ACC112 (cell line): ENCODE measurements around the gene CELSR1.

ENCODE experiments used
- H2AFZ ChIP-seq: fragments of 200-600 bp; sonication (generic); one replicate; pipeline ENCODE4 v1.6.0; 2017; ENCODE audit warnings: antibody characterized with exemption, low read length; ENCODE audit not compliant: unreplicated experiment
- H3K27ac ChIP-seq: fragments of 200-600 bp; sonication (generic); 2 replicates; pipeline ENCODE4 v1.5.1; 2014; ENCODE audit warnings: low read depth, mild to moderate bottlenecking, antibody characterized with exemption, low read length, moderate library complexity
- H3K27me3 ChIP-seq: fragments of 200-600 bp; sonication (generic); 2 replicates; pipeline ENCODE4 v1.6.1; 2014; ENCODE audit warnings: mild to moderate bottlenecking, antibody characterized with exemption, low read length, moderate library complexity, mixed read lengths; ENCODE audit not compliant: insufficient read depth
- H3K36me3 ChIP-seq: fragments of 200-600 bp; sonication (generic); 2 replicates; pipeline ENCODE4 v1.6.1; 2016; ENCODE audit warnings: mild to moderate bottlenecking, antibody characterized with exemption, low read length, moderate library complexity, mixed read lengths; ENCODE audit not compliant: insufficient read depth
- H3K4me1 ChIP-seq: fragments of 200-600 bp; sonication (generic); one replicate; pipeline ENCODE4 v1.6.1; 2016; ENCODE audit warnings: low read length, mixed read lengths; ENCODE audit not compliant: insufficient read depth, unreplicated experiment, control insufficient read depth
- H3K4me3 ChIP-seq: fragments of 200-600 bp; sonication (generic); 2 replicates; pipeline ENCODE4 v1.5.1; 2014; ENCODE audit warnings: mild to moderate bottlenecking, low read depth, low read length
- H3K79me2 ChIP-seq: fragments of 200-600 bp; sonication (generic); one replicate; pipeline ENCODE4 v1.6.0; 2016; ENCODE audit warnings: low read length; ENCODE audit not compliant: control insufficient read depth, unreplicated experiment, insufficient read depth

The CELSR1 gene

DNA sequence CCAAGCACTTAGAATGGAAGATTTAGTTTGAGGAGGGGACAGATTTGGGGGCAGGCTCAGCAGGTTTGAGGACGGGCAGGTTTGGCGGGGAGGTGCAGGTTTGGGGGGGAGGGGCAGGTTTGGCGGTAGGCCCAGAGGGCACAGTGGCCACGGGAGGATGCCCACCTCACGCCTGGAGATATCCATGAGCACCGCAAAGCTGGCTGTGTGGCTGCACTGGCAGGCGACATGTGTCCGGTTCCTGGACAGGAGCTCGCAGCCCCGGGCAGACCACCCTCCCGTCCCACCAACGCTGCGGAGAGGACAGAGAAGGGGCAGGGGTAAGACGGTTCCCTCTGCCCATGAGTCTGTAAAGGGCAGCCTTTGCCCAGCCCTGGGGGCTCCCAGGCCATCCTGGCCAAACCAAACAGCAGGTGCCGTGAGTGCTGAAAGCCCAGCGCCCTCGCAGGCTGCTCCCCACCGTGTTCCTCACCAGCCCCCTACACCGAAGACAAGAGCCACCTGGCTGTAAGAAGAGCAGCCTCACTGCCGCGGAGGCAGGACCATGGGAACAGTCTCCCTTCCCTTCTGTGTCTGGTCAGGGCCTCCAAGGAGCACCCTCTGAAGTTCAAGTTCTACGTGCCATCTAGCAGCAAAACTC is 158.9 kb downstream of the CELSR1 start:
- Histone ChIP-seq H3K79me2 (no peaks in the 10 kb centered on the region), H3K27me3 (no peaks in the 10 kb centered on the region; the same call in 1 of the 2 replicates), H3K27ac (no peak overlapping the region), H3K36me3 (no peaks in the 10 kb centered on the region), H2AFZ (no peak overlapping the region), H3K4me1 (peaks cover 4% of the 10 kb centered on the region), H3K4me3 (no peak overlapping the region)

DNA sequence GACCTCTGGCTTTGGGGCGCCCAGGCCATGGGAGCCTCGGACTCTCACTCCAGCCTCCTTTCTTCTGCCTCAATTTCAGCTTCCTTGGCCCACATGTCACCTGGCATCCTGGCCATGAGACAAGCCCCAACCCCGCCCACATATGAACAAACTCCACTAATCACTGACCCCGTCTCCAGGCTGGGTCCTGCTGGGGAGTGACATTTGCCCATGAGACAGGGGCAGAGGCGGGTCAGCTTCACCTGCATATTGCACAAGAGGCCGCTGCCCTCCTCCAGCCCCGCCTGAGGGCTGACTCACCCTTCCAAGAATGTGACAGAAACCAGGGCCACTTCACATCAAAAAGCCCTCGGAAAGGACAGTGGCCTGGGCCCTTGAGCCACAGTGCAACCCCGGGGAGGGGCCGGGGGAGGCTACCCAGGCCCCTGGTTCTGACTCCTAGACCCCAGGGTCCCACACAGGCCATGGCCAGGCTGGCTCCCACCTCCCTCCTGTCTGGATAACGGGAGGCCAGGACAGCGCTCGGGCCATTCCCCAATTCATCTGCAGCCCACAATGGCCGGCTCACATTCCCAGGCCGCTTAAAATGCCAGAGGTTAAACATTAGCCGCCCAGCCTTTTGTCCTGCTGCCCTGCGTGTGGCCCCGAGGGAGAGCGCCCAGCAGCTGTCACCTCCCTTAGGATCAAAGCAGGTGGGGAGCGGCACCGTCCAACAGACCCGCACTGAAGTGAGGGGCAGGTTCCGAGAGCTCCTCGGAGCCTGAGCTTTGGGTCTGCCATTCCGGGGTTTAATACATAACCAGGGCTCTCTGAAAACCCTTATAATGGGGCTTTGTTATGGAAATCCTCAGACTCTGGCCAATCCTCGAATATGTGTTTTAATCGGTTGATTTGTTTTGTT is 159.6 kb downstream of the CELSR1 start:
- Histone ChIP-seq H3K27me3 (no peaks in the 10 kb centered on the region; the same call in 1 of the 2 replicates), H3K4me3 (no peak overlapping the region), H3K36me3 (no peaks in the 10 kb centered on the region), H2AFZ (no peak overlapping the region), H3K79me2 (no peaks in the 10 kb centered on the region), H3K4me1 (peaks cover 4% of the 10 kb centered on the region), H3K27ac (no peak overlapping the region)

DNA sequence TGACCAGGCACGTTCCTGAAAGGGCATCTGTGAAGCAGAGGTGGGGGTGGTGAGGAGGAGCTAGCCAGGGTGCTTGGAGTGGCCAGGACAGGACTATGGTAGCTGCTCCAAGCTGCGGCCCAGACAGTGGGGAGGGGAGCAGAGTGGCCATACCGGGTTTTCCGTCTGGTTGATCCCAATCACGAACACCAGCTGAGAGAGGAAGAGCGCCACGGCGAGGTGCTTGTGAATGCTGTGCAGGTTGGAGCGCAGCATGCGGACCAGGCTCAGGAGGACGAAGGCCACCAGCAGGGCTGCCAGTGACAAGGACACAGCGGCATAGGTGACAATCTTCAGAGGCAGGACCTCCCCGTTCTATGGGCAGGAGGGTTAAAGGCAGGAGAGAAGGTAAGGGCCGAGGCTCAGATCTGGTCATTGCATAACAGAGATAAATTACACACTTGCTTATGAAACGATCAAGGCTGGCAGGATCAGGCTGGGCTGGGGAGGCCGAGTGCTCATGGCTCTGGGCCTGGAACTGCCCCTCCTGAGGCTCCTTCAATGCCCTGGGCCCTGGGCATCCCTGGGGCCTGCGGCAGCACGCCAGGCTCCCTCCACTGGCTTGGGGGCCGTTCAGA is 160.4 kb downstream of the CELSR1 start:
- no peaks in the 10 kb centered on the region for H3K36me3 ChIP-seq
- peaks cover 4% of the 10 kb centered on the region for H3K4me1 ChIP-seq
- H3K4me3 ChIP-seq: no peak overlapping the region
- no peaks in the 10 kb centered on the region; the same call in 1 of the 2 replicates for H3K27me3 ChIP-seq
- no peak overlapping the region for H3K27ac ChIP-seq
- H3K79me2 ChIP-seq: no peaks in the 10 kb centered on the region
- H2AFZ ChIP-seq: no peak overlapping the region

DNA sequence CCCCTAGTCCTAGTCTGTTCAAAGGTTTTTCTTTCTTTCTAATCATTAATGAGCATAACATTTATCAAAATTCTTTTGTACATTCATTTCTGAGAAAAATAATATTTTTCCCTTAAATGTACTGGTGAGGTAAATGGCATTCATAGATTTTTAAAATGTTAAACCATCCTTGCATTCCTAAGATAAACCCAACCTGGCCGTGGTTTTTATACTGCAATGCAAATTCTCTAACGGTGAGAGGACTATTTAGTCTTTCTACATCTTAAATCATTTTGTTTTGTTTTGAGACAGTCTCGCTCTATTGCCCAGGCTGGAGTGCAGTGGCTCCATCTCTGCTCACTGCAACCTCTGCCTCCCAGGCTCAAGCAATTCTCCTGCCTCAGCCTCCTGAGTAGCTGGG is 161.3 kb downstream of the CELSR1 start:
- H3K27ac ChIP-seq: no peak overlapping the region
- no peak overlapping the region for H3K4me3 ChIP-seq
- H3K4me1 ChIP-seq: peaks cover 4% of the 10 kb centered on the region
- no peak overlapping the region for H2AFZ ChIP-seq
- H3K27me3 ChIP-seq: no peaks in the 10 kb centered on the region; the same call in 1 of the 2 replicates
- no peaks in the 10 kb centered on the region for H3K79me2 ChIP-seq
- H3K36me3 ChIP-seq: no peaks in the 10 kb centered on the region

DNA sequence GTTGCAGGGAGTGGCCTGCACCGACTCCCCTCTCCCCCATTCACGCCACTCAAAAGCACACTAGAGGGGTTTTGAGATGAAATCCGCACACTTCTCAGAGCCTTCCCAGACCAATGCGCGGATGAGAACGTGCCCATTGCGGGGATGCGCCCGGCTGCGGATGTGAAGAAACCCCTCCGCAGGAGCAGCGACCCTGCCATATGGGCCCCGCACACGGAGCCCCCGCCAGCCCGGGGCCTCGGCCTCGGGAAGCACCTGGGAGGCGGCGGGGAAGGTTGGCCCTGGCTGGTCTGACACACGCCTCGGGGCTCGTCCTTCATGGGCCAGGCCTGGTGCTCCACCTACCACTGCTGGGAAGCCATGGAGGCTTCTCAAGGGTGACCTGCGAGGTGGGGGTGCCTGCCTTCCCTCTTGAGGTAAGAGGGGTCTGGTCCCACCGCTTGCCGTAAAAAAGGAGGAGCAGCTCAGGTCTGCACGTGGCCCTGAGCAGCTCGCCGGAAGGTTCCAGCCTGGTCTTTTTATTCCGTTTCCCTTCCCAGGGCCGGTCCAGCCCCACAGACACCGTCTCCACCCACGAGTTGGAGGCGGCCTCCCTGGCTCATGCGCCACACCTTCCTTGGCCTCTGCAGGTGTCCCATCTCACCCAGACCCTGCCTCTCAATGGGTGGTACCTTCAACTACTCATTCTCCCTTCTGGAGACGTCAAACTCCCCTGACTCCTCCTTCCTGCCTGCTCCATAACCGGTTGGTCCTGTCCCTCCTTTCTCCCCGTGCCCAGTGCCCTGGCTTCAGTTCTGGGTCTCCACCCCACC is 162.6 kb downstream of the CELSR1 start:
- Histone ChIP-seq H3K4me1 (peaks cover 4% of the 10 kb centered on the region), H3K4me3 (no peak overlapping the region), H3K79me2 (no peaks in the 10 kb centered on the region), H3K27me3 (no peaks in the 10 kb centered on the region; the same call in 1 of the 2 replicates), H2AFZ (no peak overlapping the region), H3K27ac (no peak overlapping the region), H3K36me3 (no peaks in the 10 kb centered on the region)

DNA sequence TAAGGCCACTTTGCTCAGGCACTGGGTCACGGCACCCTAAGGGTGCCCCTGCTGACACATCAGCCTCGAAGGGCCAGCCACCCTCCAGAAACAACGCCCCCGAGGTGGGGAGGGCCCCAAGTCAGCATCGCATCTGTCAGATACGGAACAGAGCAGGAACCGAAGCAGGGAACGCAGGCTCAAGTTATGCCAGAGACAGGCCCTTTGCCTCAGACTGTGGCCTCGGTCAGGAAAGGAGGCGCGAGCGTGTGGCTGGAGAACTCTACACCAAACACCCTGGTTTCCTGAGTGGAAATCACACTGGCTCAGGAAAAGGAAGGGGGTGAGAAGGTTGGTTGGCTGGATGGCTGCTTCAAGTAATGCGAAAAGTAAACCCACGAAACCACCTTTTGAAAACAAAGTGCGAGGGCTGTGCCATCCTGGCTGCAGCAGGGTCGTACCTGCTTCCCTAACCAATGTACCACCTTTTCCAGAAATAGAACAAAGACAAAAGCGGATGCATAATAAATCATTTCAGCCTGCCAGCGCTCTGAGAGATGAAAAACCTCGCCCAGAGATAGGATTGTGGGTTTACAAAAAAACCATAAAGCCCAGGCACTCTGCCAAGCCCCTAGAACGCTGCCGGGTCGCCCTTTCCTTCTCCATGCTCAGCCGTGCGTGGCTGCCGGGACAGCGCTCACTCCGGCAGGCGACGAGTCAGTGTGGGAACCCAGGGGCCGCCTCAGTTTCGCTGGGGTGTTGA is 163.3 kb downstream of the CELSR1 start:
- Histone ChIP-seq H3K36me3 (no peaks in the 10 kb centered on the region), H3K4me1 (peaks cover 4% of the 10 kb centered on the region), H2AFZ (no peak overlapping the region), H3K4me3 (no peak overlapping the region), H3K27me3 (no peaks in the 10 kb centered on the region; the same call in 1 of the 2 replicates), H3K27ac (no peak overlapping the region), H3K79me2 (no peaks in the 10 kb centered on the region)

DNA sequence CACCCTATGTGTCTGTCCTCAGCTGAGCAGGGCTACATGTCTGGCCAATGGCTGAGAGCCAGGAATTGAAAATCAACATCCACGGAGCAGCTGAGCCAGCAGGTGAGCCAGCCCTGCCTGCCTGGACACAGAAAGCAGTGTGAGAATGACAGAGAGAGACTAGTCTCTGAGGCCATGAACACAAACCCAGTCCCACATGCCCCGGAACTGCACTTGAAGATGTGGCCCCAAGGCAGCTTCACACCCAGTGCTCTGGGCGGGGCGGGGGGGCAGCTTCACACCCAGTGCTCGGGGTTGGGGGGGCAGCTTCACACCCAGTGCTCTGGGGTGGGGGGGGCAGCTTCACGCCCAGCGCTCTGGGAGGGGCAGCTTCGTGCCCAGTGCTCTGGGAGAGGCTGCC is 164.3 kb downstream of the CELSR1 start:
- Histone ChIP-seq H2AFZ (no peak overlapping the region), H3K4me1 (peaks cover 4% of the 10 kb centered on the region), H3K79me2 (no peaks in the 10 kb centered on the region), H3K27me3 (no peaks in the 10 kb centered on the region), H3K27ac (no peak overlapping the region), H3K4me3 (no peak overlapping the region), H3K36me3 (no peaks in the 10 kb centered on the region)

DNA sequence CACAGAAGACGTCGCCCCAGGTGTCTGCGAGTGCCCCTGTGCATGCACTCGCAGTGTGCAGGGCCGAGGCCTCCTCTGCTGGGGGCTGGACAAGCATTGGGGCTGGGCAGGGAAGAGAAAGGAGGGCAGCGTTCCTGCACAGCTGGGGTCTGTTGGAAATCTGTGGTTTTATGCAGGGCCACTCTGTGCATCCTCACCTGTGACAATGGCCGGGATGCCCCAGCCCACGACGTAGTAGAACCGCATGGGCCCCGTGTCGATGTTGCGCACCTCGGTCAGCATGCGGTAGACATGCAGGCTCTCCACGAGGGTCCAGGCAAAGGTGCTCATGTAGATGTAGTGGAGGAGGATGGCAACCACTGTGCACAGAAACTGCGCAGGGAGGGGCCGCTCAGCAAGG is 164.7 kb downstream of the CELSR1 start:
- no peak overlapping the region for H3K4me3 ChIP-seq
- H3K36me3 ChIP-seq: no peaks in the 10 kb centered on the region
- no peaks in the 10 kb centered on the region for H3K79me2 ChIP-seq
- H3K27me3 ChIP-seq: no peaks in the 10 kb centered on the region
- no peak overlapping the region for H2AFZ ChIP-seq
- peaks cover under 1% of the 10 kb centered on the region for H3K4me1 ChIP-seq
- no peak overlapping the region for H3K27ac ChIP-seq

DNA sequence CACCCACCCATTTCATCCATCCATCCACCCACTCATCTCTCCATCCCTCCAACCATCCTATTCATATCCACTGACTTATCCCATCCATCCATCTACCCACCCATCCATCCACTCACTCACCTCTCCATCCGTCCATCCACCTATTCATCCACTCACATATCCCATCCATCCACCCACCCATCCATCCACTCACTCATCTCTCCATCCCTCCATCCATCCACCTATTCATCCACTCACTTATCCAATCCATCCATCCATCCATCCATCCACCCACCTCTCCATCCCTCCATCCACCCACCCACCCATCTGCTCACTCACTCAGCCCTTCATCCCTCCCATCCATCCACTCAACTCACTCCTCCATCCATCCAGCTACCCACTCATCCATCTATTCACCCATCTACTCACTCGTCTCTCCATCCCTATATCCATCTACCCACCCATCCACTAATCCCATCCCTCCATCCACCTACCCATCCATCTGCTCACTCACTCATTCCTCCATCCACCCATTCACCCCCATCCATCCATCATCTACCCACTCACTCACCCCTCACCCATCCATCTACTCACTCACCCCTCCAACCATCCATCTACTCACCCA is 165.7 kb downstream of the CELSR1 start:
- H3K4me3 ChIP-seq: no peak overlapping the region
- no peaks in the 10 kb centered on the region for H3K79me2 ChIP-seq
- H3K36me3 ChIP-seq: no peaks in the 10 kb centered on the region
- H3K4me1 ChIP-seq: no peaks in the 10 kb centered on the region
- no peaks in the 10 kb centered on the region for H3K27me3 ChIP-seq
- H2AFZ ChIP-seq: no peak overlapping the region
- H3K27ac ChIP-seq: no peak overlapping the region
